Mesenteric fat pad (tissue), 1 donor: Measurements from ENCODE around the gene FBXL14. TPM values are rescaled to one million over a fixed set of nuclear protein-coding genes. Genes with fewer than 3 reads are reported as not detected.

Experiments
- DNase-seq: peaks from one replicate; pipeline ENCODE4 v3.0.0-alpha.2; 2020; ENCODE audit warnings: low spot score
- long read RNA-seq: library from polyadenylated mRNA; unstranded; transcript quantifications from one replicate; pipeline ENCODE4 v2.0.0, GENCODE V29; 2020
- total RNA-seq: library from RNA; stranded (reverse); fragmentation: NEBNext Ultra II Directional; extraction: Animal tissue kit (Norgen Biotek cat#: 25700); gene quantifications from one replicate; pipeline ENCODE4 v1.2.1, GENCODE V29; 2021
- donor health status: DM: yes; HTN: yes; CAD: no.

FBXL14 gene, protein sequence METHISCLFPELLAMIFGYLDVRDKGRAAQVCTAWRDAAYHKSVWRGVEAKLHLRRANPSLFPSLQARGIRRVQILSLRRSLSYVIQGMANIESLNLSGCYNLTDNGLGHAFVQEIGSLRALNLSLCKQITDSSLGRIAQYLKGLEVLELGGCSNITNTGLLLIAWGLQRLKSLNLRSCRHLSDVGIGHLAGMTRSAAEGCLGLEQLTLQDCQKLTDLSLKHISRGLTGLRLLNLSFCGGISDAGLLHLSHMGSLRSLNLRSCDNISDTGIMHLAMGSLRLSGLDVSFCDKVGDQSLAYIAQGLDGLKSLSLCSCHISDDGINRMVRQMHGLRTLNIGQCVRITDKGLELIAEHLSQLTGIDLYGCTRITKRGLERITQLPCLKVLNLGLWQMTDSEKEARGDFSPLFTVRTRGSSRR
- total RNA-seq, result 8.4 TPM
- long read RNA-seq, result 0 reads

DNA sequence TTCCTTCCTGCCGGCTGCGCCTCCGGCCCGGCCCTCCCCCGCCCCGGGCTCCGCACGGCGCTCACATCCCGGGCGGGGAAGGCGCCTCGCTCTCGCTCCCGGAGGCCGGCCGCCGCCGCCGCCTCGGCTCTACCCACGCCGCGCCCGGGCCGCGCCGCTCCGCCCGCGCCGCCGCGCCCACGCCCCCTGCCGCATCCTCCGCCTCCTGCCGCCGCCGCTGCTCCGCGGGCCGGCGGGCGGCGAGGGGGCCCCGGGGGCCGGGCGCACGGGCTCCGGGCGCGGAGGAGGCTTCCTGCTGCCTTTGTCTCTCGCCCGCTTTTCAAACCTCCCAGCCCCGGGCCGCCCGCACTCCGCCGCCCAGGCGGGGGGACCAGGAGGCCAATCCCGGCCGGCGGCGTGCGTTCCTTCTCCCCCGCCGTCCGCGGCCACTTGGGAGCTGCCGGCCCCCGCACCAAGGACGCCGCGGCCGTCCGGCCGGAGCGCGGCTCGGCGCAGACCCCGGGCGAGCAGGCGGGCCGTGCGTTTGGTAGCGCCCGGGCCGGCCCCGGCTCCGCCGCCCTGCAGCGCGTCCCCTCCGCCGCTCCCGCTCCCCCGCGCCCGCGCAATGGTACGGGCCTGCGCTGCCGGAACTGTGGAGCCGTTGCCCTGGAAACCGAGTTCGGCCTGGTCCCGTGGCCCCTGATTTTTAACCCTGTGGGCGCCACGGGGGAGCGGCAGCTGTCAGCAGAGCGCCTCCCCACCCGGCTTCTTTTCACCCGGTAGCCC lies at the start of gene FBXL14:
TSS of gene FBXL14 (minus strand) at position 321 of the 765 bp plus-strand sequence. CDS start 515 bp downstream, outside the sequence.
- peak; percentile 95 for DNase-seq

DNA sequence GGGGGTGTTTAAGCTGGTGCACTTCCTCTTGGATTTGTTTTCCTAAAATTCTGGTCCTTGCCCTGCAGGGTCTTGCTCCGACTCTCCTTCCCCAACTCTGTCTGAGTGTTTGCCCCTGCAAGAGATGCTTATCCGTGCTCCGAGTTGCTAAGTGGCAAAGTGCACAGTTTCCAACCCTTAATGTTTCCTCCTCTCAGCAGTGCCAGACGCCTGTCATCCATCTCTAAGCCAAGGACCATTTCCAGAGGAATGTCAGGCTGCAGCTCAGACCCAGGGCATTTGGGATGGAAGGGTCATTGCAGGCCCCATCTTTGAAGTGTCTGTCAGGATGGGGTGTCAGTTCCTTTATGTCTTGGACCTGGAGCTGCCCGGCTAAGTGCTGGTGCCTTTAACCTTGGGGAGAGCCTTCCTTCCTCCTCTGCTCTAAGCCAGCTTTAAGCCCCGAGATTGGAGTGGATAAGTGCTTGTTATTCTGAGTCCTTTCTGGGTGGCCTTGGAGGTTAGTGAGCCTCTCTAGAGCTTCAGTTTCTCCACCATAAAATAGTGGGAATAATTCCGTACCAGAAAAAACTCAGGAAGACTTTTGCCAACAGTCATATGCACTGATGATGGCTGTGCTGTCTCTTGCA lies 49.6 kb upstream of the FBXL14 start:
- no peak for DNase-seq

DNA sequence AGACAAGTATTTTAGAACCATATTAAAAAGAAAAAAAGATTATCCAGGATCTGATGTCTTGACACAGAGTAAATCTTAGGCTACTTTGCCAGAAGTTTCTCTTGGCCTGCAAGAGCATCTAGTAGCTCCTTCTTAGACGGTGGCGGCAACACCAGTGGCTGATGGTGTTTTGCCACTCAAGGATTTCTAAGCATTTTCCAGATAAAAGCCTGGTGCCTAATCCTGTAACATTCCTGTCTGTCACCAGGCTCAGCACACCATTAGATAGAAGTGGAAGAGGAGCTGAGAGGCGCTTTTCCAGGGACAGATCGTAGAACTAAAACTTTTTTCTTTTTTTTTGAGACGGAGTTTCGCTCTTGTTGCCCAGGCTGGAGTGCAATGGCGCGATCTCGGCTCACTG lies 48.7 kb upstream of the FBXL14 start:
- DNase-seq, result no peak

DNA sequence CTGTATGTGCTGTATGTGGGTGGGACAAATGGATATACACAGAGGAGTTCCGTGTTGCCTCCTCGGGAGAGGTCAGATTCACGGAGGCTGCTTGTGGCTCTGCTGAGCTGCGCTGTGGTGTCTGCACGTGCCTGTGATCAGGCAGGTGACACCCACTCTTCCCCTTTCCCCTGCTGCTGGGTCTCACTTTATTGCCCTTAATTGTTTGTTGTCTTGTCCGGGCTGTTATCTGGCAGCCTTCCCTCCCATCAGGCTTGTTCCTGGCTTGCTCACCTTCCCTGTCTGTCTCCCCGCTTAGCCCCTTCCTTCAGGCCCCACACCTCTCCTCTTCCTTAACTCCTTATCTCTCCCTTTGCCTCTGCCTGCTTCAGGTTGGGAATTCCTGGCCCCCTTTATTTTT lies 48.1 kb upstream of the FBXL14 start:
- DNase-seq, result no peak

DNA sequence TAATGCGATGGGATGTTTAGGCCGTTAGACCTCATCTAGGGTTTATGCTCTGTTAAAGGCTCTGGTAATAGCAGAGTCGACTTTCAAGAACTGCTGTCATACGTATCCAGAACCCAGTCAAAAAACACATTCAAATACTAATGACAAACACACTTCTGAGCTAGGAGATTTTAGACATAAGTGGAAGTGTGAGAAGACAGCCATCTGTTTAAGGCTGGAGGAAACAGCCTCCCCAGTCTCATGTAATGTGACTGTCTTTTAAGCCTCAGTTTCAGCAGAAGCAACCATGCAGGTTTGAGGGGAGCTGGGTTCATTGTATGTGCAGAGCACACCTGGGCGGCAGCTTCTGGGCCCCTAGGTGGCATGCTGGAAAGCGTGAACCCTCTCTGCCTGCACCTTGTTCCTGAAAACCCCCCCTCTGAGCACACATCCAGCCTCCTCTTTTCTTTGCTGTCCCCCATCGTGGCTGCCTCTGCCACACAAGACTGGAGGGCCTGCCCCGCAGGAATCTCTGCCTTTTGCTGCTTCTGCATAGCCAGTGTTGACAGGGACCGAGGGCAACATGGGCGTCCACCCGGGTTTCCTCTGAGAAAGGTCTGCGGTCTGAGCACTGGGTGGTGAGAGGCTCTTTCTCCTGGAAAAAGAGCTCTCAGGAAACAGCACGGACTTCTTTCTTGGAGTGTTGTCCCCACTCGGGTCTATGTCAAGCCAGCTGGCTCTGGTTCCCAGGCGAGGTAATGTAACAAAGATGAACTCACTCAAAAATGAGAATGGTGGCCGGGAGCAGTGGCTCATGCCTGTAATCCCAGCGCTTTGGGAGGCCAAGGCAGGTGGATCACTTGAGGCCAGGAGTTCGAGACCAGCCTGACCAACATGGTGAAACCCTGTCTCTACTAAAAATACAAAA lies 46.2 kb upstream of the FBXL14 start:
- DNase-seq, result no peak

DNA sequence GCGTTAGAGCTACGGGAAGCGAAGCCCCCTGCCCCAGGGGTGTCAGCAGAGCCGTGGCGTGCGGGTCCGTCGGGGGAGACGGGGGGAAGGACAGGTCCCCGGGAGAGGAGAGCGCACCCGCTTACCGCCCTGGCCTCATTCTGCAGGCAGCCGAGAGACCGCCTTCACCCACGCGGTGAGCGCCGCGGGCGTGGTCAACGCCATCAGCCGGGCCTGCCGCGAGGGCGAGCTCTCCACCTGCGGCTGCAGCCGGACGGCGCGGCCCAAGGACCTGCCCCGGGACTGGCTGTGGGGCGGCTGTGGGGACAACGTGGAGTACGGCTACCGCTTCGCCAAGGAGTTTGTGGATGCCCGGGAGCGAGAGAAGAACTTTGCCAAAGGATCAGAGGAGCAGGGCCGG lies 45.2 kb upstream of the FBXL14 start:
- no peak for DNase-seq

DNA sequence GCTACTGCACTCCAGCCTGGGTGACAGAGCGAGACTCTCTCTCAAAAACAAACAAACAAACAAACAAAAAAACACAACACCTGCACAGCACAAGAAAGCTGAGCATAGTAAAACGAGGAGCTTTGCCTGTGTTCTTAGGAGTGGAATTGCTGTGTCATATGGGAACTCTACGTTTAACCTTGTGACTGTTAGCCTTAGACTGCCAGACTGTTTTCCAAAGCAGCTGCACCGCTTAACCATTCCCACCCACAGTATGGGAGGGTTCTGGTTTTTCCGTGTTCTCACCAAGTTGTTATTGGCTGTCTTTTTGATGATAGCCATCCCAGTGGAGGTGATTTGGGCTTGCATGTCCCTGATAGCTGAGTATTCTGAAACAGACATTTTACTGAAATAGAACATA lies 43.8 kb upstream of the FBXL14 start:
- no peak for DNase-seq

DNA sequence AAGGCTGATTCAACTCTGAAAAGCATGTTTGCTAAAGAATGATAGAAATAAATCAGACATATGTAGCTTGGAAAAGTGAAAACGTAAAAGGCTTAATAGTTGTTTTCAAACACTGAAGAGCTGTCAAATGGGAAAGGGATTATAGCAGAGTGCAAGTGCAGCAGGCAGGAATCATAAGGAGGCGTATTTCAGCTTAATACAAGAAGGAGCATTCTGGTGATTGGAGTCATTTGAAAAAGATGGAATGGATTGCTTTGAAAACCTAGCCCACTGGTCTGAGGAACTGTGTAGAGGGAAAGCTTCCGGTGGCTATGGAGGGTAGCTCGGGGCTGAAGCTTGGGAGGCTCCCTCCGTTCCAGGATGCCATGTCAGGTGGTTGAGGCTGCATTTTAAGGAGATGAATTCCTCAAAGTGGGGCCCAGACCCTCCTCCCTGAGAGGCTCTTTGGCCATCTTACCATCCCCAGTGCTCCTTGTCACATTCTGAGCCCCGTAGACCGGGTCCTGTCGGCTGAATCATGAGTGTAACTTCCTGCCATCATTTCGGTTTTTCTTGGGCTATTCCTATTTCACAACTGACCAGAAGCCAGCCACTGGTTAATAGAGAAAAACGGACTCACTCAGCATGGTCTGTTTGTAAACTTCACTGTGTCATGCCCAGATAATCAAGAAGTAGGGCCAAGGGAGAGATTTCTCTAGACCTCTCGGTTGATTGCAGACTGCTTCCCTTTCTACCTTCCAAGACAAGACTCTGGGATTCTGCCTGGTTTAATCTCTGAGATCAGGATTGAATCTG lies 41.1 kb upstream of the FBXL14 start:
- DNase-seq, result no peak

DNA sequence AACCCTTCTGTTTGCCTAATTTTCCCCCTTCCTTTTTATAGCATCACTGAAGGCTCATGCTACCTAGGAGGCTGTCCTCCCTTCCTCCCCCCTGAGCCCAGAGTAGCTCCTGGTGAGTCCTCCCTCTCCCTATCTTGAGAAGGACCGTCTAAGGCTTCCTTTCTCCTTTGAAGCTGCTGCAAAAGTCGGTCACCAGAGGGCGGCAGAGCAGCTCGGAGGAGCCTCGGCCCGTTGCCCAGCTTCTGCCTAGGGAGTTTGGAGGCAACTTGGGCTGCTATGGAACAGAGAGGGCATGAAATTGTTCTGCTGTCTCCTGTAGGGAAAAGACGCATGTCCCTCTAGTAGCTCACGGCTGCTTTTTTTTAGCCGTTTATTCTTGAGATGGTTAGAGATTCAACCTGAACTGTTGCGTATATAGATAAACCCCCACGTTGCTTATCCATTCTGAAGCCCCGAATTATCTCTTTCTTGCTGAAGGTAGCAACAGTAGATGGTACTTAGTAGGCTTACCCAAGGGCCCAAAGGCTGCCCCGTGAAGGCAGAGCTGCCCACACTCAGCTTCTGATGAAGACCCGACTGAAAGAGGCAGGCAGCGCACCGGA lies 40.3 kb upstream of the FBXL14 start:
- no peak for DNase-seq

DNA sequence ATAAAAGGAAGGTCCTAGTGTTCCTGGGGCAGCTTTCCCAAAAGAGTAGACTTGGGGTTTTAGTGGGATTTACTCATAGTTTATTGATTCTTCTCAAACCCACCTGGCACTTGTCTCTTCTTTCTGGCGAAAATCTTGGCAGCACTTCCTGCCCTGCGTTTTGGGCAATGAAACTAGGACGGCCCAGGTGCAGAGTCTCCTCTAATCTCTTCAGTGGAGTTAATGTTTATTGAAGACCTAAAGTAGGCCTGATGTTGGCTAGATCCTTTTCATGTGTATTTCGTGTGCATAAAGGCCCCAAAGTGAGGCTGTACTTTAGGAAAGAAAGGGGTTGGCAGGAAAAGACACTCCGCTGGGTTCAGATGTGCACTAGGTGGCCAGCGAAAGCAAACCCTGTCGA lies 39.8 kb upstream of the FBXL14 start:
- no peak for DNase-seq

DNA sequence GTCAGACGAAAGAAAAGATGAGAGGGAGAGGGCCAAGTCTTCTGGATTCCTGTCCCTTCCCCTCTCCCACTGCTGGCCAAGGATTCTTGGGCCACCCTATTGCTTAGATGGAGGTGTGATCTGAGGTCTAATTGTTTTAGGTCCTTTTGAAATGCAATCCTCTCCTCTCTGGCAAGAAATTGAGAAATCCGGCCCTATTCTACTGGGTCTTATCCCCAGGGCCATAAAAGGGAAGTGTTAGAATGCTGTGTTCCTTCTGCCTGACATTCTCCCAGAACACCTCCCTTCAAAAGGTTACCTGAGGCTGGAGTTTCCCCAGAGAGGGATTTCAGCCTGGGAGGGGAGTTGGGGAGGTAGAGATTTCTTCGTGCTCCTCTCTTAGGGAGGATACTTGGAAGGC lies 39.1 kb upstream of the FBXL14 start:
- no peak for DNase-seq

DNA sequence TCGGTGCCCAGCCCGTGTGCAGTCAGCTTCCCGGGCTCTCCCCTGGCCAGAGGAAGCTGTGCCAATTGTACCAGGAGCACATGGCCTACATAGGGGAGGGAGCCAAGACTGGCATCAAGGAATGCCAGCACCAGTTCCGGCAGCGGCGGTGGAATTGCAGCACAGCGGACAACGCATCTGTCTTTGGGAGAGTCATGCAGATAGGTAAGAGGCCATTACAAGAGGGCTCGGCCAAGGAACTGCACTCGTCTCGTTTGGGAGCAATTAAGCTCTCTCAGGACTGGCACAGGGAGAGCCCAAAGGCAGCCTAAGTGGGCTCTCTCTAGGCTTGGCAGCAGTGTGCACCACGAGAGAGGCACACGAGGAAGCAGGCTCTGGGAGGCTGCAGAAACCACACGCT lies 38.3 kb upstream of the FBXL14 start:
- DNase-seq, result no peak

DNA sequence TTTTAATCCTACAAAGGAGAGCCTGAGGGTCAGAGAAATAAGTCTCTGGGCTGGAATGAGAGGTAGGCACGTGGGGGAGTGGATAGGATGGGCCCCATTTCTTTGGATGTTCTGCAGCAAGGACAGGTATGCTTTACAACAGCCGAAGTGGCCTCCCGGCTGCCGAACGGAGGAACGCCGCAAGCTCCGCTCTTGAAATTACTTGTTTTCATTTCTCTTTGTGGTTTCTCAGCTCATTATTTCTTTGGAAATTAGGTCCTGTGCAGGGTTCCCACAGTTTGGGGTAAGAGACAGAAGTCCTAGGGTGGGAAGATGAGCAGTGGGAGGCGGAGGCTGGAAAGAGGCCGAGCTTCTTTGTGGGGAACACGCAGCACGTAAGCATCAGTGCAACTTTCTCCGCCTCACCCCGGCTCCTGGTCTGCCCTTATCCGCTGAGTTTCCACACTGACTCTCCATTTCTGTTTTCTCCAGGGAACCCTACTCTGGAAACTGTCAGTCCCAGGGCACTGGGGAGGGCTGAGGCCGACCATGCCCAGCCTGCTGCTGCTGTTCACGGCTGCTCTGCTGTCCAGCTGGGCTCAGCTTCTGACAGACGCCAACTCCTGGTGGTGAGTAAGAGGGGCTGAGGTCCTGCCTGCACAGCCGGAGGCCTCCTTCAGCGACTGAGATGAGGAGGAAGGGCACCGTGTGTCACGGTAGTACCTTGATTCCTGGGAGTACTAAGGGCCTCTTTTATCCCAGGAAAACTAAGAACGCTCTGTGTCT lies 36.6 kb upstream of the FBXL14 start:
- DNase-seq, result no peak

DNA sequence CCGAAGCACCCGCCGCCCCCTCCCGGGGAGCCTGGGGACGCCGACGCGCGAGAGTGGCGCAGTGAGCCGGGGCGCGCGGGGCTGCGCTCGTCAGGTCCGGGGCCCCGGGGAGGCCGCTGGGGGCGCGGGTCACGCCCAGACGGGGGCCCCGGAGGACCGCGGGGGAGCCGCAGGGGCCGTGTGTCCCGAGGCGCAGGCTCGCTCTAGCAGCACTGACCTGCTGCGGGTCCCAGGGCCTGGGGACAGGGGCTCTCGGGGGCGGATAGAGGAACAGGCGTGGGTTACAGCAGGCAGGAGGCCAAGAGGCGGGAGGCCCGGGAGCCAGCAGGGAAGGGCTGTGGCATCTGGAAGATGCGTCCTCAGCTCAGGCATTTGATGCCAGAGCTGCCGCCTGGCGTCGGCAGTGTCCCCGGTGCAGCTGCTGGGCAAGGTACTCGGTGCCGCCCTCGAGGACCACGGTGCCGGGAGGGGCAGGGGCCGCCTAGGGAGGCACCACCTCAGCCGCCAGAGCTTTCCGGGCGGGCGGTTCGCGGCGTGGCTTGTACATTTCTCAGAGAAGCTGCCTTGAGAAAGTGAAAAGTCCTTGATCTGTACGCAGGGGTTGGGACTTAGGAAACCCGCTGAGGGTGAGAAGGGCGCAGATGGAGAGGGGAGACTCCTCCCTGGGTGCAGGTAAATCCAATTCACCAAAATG lies 35.9 kb upstream of the FBXL14 start:
- DNase-seq, result no peak

DNA sequence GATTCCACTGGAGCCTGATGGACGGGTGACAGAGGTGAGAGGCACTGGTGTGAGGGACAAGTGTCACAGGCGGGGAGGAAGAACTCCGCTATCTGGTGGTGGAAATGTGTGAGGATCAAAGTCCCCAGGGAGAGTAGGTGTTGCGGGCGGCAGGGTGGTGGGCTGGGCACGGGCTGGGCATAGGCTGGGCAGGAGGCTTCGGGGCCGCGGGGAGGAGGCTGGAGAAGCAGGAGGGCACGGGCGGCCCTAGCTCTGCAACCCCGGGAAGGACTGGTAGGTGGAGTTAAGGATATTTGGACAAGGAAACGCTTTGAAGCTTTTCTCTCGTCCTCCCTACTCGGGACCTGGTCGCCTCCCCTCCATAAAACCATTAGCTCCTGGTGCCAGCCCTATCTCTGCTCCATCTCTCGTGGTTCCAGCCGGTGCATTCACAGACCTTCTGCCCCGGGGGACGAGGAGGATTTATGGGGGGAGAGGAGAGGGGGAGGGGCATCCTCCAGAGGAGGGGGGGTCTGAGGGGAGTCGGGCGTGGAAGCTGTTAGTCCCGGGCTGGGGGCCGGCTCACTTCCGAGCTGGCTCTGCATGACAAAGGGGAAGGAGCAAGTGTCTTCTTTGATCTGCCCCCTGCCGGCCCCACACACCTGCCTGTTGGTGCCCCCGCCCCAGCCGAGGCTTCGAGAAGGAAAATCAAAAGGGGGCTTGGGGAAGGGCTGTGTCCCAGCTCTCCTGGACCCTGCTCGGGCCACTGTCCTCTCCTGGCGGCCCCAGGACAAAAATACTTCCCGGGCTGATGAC lies 35.2 kb upstream of the FBXL14 start:
- no peak for DNase-seq

DNA sequence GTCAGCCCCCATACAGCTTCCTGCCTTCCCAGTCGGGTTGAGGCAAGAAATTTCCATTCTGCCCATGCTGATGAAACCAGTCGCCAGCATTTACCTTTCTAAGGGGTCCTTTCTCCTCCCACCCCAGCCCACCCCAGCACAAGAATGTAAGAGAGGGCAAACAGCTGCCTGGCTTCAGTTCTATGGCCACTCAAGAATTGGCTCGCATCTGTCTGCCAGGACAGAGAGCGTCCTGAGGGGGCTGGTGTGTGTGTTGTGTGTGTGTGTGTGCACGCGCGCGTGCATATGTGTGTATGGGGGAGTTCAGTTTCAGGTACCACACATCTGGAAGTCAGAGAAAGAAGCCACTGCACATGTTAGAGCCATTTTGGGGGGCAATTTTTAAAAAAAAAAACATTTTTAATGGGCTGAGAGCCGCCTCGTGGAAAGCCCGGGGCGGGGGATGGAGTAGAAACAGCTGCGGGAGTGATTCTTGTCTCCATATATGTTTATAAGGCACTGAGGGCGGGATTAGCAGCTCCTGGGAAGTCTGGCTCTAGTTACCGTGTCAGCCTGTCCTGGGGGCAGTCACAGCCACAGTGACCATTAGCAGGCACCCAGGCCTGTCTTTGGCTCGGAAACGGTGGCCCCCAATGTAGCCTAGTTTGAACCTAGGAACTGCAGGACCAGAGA lies 34.4 kb upstream of the FBXL14 start, which contains the start of gene WNT5B:
TSS of gene WNT5B (plus strand) at position 566 of the 672 bp plus-strand sequence. CDS start 2,124 bp downstream, outside the sequence.
- DNase-seq, result no peak

DNA sequence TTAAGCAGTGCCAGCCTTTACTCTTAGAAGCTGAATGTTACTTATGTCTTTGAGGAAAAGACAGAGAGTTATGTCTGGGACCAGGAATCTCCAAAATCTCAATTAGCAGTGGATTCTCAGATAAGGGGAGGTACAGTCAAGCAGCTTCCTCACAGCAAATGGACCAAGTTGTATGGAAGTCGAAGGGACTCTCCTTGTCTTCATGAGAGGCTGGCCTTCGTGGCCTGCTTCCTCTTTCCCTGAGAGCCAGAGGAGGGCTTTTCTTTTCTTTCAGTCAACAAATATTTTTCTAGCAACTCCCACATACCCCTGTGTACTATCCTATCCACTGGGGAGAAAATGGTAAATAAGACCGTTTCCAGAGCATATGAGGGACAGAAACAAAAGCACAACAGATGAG lies 28.0 kb upstream of the FBXL14 start:
- DNase-seq, result no peak
